Measurements from ENCODE around the gene NAP1L4. TPM values are rescaled to one million over a fixed set of nuclear protein-coding genes. Genes with fewer than 3 reads are reported as not detected.
A peak's percentile ranks its signal among the peaks of the same experiment; 100 is the strongest.

Gene NAP1L4
- total and polyA plus RNA-seq, 2 donors = 133 to 157 TPM

- 92% methylated on average over 6 of the region's 7 CpGs for WGBS
- Histone ChIP-seq H3K27me3 (ENCODE audit: control insufficient read depth in 2 of 2, insufficient read depth in 1 of 2, low read length in 1 of 2) (no peaks in the 10 kb centered on the region), H3K4me3 (ENCODE audit: low read length in 2 of 2) (no peak overlapping the region), H3K9me3 (ENCODE audit: control insufficient read depth in 2 of 2, insufficient read depth in 1 of 2, low read length in 1 of 2) (no peaks in the 10 kb centered on the region), H3K4me1 (ENCODE audit: control insufficient read depth in 2 of 2, insufficient read depth in 2 of 2, low read length in 2 of 2) (no peaks in the 10 kb centered on the region), H3K27ac (ENCODE audit: low read depth in 1 of 2, low read length in 1 of 2) (no peak overlapping the region), H3K36me3 (ENCODE audit: control insufficient read depth in 2 of 2, insufficient read depth in 2 of 2, low read length in 1 of 2) (peaks cover 29 to 31% of the 10 kb centered on the region in 2 donors)
- no peak for DNase-seq (ENCODE audit: low read depth in 6 of 9, low spot score in 9 of 9)
These were observed 6.1 kb upstream of the NAP1L4 start for GRCh38 chr11:2998073-2998850.

DNA sequence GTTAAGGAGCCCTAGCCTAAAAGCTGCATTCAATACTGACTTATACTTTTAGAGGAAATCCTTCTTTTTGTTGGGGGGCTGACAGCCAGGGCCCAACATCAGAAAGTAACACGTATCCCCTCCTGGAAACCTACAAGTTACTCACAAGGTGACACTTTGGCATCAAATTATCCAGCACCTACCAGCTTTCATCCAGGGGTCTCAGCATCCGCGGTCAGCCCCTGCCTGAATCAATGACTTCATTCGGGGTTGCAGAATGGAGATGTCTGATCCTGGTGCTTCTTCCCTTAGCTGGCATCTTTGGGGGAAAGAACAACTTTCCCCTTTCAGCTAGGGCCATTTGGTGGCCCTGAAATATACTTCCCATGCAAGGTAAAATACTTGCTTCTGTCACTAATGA, 5.3 kb upstream of the NAP1L4 start:
- no peaks in the 10 kb centered on the region for H3K9me3 ChIP-seq (ENCODE audit: control insufficient read depth in 2 of 2, insufficient read depth in 1 of 2, low read length in 1 of 2)
- H3K27me3 ChIP-seq (ENCODE audit: control insufficient read depth in 2 of 2, insufficient read depth in 1 of 2, low read length in 1 of 2) = no peaks in the 10 kb centered on the region
- peaks cover 3 to 7% of the 10 kb centered on the region in 2 donors for H3K4me1 ChIP-seq (ENCODE audit: control insufficient read depth in 2 of 2, insufficient read depth in 2 of 2, low read length in 2 of 2)
- H3K27ac ChIP-seq (ENCODE audit: low read depth in 1 of 2, low read length in 1 of 2) = no peak overlapping the region
- H3K4me3 ChIP-seq (ENCODE audit: low read length in 2 of 2) = no peak overlapping the region
- WGBS = 96% methylated on average over 4 of the region's 4 CpGs
- peaks cover 23 to 28% of the 10 kb centered on the region in 2 donors for H3K36me3 ChIP-seq (ENCODE audit: control insufficient read depth in 2 of 2, insufficient read depth in 2 of 2, low read length in 1 of 2)
- no peak for DNase-seq (ENCODE audit: low read depth in 6 of 9, low spot score in 9 of 9)

DNA sequence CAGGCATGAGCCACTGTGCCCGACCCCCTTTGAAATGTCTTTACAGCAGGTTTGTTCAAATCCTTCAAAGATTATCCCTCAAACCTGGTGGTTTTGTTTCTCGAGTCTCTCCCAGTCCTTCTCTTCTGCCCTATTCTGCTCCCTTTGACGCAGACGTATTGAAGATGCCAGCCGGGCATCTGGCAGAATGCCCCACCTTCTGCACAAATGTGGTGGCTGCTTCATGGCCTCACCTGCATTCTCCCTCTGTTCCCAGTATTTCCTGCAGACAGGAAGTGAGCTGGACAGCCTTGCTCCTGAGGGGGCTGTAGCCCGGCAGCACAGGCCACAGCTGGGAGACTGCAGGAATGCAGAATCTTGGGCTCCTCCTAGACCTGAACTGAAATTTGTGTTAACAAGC, 4.8 kb upstream of the NAP1L4 start:
- 96% methylated on average over 6 of the region's 6 CpGs for WGBS
- Histone ChIP-seq H3K9me3 (ENCODE audit: control insufficient read depth in 2 of 2, insufficient read depth in 1 of 2, low read length in 1 of 2) (no peaks in the 10 kb centered on the region), H3K27me3 (ENCODE audit: control insufficient read depth in 2 of 2, insufficient read depth in 1 of 2, low read length in 1 of 2) (no peaks in the 10 kb centered on the region), H3K4me1 (ENCODE audit: control insufficient read depth in 2 of 2, insufficient read depth in 2 of 2, low read length in 2 of 2) (peaks cover 3 to 8% of the 10 kb centered on the region in 2 donors), H3K36me3 (ENCODE audit: control insufficient read depth in 2 of 2, insufficient read depth in 2 of 2, low read length in 1 of 2) (peaks cover 18 to 25% of the 10 kb centered on the region in 2 donors), H3K4me3 (ENCODE audit: low read length in 2 of 2) (no peak overlapping the region), H3K27ac (ENCODE audit: low read depth in 1 of 2, low read length in 1 of 2) (no peak overlapping the region)
- no peak for DNase-seq (ENCODE audit: low read depth in 6 of 9, low spot score in 9 of 9)

DNA sequence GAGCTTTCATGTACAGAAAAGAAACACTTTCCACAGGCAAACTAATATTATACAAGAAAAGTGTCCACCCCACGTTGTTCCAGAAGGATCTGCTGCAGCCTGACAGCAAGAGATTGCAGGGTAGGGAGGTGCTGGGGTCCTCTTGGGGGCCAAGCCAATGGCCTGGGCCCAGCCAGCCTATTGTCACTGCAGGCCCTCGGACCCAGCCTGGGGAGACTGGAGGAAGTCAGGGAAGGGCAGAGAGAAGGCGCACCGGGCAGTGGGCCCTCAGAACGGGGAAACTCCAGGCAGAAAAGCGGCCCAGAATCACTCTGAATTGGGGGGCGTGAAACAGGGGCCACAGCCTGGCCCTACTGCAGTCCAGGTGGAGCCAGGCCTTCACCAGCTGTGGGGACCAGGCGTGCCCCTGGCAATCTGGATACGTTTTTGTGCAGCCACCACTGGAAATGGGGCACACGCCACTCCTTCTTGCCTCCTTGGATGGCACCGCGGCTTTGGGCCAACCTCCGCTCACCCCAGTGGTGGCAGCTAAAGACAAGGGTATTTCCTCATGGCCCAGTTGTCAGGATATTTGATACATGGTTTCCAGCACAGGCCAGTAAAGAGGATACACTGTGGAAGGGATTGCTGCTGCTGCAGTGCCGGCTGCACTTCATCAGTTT, 3.9 kb upstream of the NAP1L4 start:
- H3K9me3 ChIP-seq (ENCODE audit: control insufficient read depth in 2 of 2, insufficient read depth in 1 of 2, low read length in 1 of 2) = no peaks in the 10 kb centered on the region
- H3K27ac ChIP-seq (ENCODE audit: low read depth in 1 of 2, low read length in 1 of 2) = no peak overlapping the region
- H3K4me3 ChIP-seq (ENCODE audit: low read length in 2 of 2) = no peak overlapping the region
- peaks cover 3 to 8% of the 10 kb centered on the region in 2 donors for H3K4me1 ChIP-seq (ENCODE audit: control insufficient read depth in 2 of 2, insufficient read depth in 2 of 2, low read length in 2 of 2)
- peaks cover 9 to 15% of the 10 kb centered on the region in 2 donors for H3K36me3 ChIP-seq (ENCODE audit: control insufficient read depth in 2 of 2, insufficient read depth in 2 of 2, low read length in 1 of 2)
- WGBS = 95% methylated on average over 14 of the region's 14 CpGs
- no peaks in the 10 kb centered on the region for H3K27me3 ChIP-seq (ENCODE audit: control insufficient read depth in 2 of 2, insufficient read depth in 1 of 2, low read length in 1 of 2)
- DNase-seq (ENCODE audit: low read depth in 6 of 9, low spot score in 9 of 9) = no peak

DNA sequence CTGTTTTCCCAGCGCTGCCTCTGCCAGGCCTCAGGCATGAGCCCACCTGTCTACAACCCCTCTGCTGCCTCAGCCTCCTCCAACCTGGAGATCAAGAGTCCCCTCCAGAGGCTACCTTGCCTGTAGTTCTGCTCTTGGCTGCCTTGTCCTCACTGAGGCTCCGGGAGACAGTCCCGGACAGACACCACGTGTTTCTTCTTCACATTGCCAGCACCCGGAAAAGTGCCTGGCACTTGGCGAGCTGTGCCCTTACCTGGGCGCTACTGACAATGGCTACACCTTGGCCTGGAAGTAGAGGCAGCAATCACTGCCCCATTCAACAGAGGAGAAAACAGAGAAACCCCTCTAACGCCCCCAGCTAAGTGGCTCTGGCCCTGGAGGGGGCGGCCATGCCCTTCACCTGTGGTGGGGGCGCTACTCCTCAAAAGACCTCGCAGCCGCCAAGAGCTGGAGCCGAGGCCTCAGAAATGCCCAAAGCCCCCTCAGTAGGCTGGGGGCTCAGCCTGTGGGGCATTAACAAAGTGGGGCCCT, 3.0 kb upstream of the NAP1L4 start:
- no peak overlapping the region for H3K4me3 ChIP-seq (ENCODE audit: low read length in 2 of 2)
- DNase-seq (ENCODE audit: low read depth in 6 of 9, low spot score in 9 of 9) = no peak
- 91% methylated on average over 13 of the region's 13 CpGs for WGBS
- no peak overlapping the region for H3K27ac ChIP-seq (ENCODE audit: low read depth in 1 of 2, low read length in 1 of 2)
- H3K9me3 ChIP-seq (ENCODE audit: control insufficient read depth in 2 of 2, insufficient read depth in 1 of 2, low read length in 1 of 2) = no peaks in the 10 kb centered on the region
- peaks cover 2 to 6% of the 10 kb centered on the region in 2 donors for H3K36me3 ChIP-seq (ENCODE audit: control insufficient read depth in 2 of 2, insufficient read depth in 2 of 2, low read length in 1 of 2)
- H3K4me1 ChIP-seq (ENCODE audit: control insufficient read depth in 2 of 2, insufficient read depth in 2 of 2, low read length in 2 of 2) = peaks cover 3 to 11% of the 10 kb centered on the region in 2 donors
- H3K27me3 ChIP-seq (ENCODE audit: control insufficient read depth in 2 of 2, insufficient read depth in 1 of 2, low read length in 1 of 2) = no peaks in the 10 kb centered on the region

- Histone ChIP-seq H3K9me3 (ENCODE audit: control insufficient read depth in 2 of 2, insufficient read depth in 1 of 2, low read length in 1 of 2) (no peaks in the 10 kb centered on the region), H3K36me3 (ENCODE audit: control insufficient read depth in 2 of 2, insufficient read depth in 2 of 2, low read length in 1 of 2) (peaks cover 0 to under 1% of the 10 kb centered on the region in 2 donors), H3K27me3 (ENCODE audit: control insufficient read depth in 2 of 2, insufficient read depth in 1 of 2, low read length in 1 of 2) (no peaks in the 10 kb centered on the region), H3K4me3 (ENCODE audit: low read length in 2 of 2) (no peak overlapping the region), H3K4me1 (ENCODE audit: control insufficient read depth in 2 of 2, insufficient read depth in 2 of 2, low read length in 2 of 2) (peaks cover 3 to 11% of the 10 kb centered on the region in 2 donors), H3K27ac (ENCODE audit: low read depth in 1 of 2, low read length in 1 of 2) (no peak overlapping the region)
- 96% methylated on average over 4 of the region's 4 CpGs for WGBS
- no peak for DNase-seq (ENCODE audit: low read depth in 6 of 9, low spot score in 9 of 9)
These were observed 2.2 kb upstream of the NAP1L4 start for GRCh38 chr11:2994336-2994730.

DNA sequence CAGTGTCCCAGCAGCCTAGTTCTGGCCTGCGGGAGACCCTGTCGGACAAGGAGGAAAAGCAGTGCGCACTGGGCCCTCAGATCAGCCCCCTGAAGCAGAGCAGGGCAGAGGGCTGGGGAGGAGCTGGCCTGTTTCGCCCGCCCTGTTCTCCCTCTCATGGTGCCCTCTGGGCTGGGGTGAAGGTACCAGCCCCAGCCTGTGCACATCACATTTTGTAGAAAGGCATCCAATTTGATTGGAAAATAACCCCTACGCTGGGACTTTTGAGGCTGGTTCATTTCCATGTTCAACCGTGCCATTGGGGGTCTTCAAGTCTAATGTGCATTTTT, 832 bp upstream of the NAP1L4 start:
- H3K27me3 ChIP-seq (ENCODE audit: control insufficient read depth in 2 of 2, insufficient read depth in 1 of 2, low read length in 1 of 2) = no peaks in the 10 kb centered on the region
- H3K9me3 ChIP-seq (ENCODE audit: control insufficient read depth in 2 of 2, insufficient read depth in 1 of 2, low read length in 1 of 2) = no peaks in the 10 kb centered on the region
- peak overlapping the region; percentile 67 to 78 for H3K4me3 ChIP-seq (ENCODE audit: low read length in 2 of 2)
- WGBS = 42% methylated on average over 7 of the region's 7 CpGs
- no peak for DNase-seq (ENCODE audit: low read depth in 6 of 9, low spot score in 9 of 9)
- H3K36me3 ChIP-seq (ENCODE audit: control insufficient read depth in 2 of 2, insufficient read depth in 2 of 2, low read length in 1 of 2) = no peaks in the 10 kb centered on the region
- H3K27ac ChIP-seq (ENCODE audit: low read depth in 1 of 2, low read length in 1 of 2) = no peak overlapping the region
- H3K4me1 ChIP-seq (ENCODE audit: control insufficient read depth in 2 of 2, insufficient read depth in 2 of 2, low read length in 2 of 2) = peaks cover 7 to 21% of the 10 kb centered on the region in 2 donors

DNA sequence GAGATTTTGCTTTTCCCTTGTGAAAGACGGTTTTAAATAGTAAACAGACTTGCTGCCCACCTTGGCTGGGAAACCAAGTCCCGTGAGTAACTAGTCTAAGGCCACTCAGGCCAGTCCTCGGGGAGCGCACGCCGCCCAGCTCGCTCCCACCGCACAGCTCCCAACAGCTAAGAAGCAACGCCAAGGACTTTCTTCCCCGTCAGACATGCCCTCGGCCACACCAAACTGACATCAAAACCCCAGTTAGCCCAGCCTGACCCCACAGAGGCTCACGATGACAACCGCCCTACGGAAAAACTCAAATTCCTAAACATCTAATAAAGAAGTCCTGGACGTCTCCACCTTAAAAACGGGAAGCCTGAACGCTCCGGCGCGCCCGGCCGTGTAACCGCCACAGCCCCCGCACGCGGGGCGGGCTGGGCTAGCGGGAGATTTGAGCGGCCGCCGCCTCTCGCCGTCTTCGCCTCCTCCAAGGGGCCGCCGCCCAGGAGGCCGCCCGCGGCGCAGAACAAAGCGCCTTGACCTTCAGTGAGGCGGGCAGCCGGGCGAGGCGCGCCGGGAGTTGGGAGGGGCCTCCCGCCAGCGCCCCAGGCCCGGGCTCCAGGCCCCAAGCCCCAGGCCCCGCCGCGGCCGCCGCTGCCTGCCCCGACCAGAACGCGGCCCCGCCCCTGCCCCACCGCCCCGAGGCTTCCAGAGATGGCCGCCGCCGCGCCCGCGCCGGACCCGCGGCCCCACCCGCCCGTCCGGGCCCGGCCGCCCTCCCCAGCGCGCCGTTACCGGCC, 486 bp downstream of the NAP1L4 start:
- Histone ChIP-seq H3K9me3 (ENCODE audit: control insufficient read depth in 2 of 2, insufficient read depth in 1 of 2, low read length in 1 of 2) (no peaks in the 10 kb centered on the region), H3K4me3 (ENCODE audit: low read length in 2 of 2) (peak overlapping the region; percentile 78 to 90), H3K27me3 (ENCODE audit: control insufficient read depth in 2 of 2, insufficient read depth in 1 of 2, low read length in 1 of 2) (no peaks in the 10 kb centered on the region), H3K36me3 (ENCODE audit: control insufficient read depth in 2 of 2, insufficient read depth in 2 of 2, low read length in 1 of 2) (peaks cover 0 to 5% of the 10 kb centered on the region in 2 donors), H3K4me1 (ENCODE audit: control insufficient read depth in 2 of 2, insufficient read depth in 2 of 2, low read length in 2 of 2) (peaks cover 10 to 34% of the 10 kb centered on the region in 2 donors), H3K27ac (ENCODE audit: low read depth in 1 of 2, low read length in 1 of 2) (peak overlapping the region; percentile 83 to 97)
- DNase-seq (ENCODE audit: low read depth in 6 of 9, low spot score in 9 of 9) = peak in 7 of 9 donors; percentile 8 to 59 (median 26)
- WGBS = under 1% methylated on average over 79 of the region's 79 CpGs

All from thymus (tissue), 11 donors.